ENCODE measurements around the gene ARL3.

- TF ChIP-seq IRF2 (CRISPR knock-in tag; IDR thresholded peaks at IDR 0.05; ENCODE audit: borderline replicate concordance, low read depth) (no peak), CTCF (IDR thresholded peaks at IDR 0.05) (no peak), TCF7 (CRISPR knock-in tag; IDR thresholded peaks at IDR 0.05; ENCODE audit: low read depth) (no peak), ETV6 (CRISPR knock-in tag; IDR thresholded peaks at IDR 0.05) (no peak), PRRX2 (CRISPR knock-in tag; IDR thresholded peaks at IDR 0.05) (no peak), ZNF423 (CRISPR knock-in tag; IDR thresholded peaks at IDR 0.05) (no peak), MAX (CRISPR knock-in tag; IDR thresholded peaks at IDR 0.05) (no peak), AFF4 (CRISPR knock-in tag; IDR thresholded peaks at IDR 0.05; ENCODE audit: borderline replicate concordance) (no peak), CDX4 (CRISPR knock-in tag; IDR thresholded peaks at IDR 0.05; ENCODE audit: borderline replicate concordance) (no peak), ATF2 (CRISPR knock-in tag; IDR thresholded peaks at IDR 0.05; ENCODE audit: borderline replicate concordance, low read depth) (no peak), ZNF138 (CRISPR knock-in tag; conservative IDR thresholded peaks at IDR 0.05) (no peak)
Measured at GRCh38 chr10:102624094-102624493, 90.1 kb downstream of the ARL3 start.

Data from WTC11 (cell line).